ENCODE measurements around the gene CT47A1. TPM values are rescaled to one million over a fixed set of nuclear protein-coding genes. Genes with fewer than 3 reads are reported as not detected.

Gene CT47A1
- total and polyA plus RNA-seq, 2 donors (not counting 1 experiment from before 2014, with no cell fraction given), result not detected

Small RNA genes within 50 kb of the gene (small RNA-seq; reads per million reads assigned to genes)
- gene AL670379.1 (ENCODE audit: insufficient read length, low read depth, low replicate concordance), result not detected
- not detected for gene AL670379.10 (ENCODE audit: insufficient read length, low read depth, low replicate concordance)
- not detected for gene AL670379.11 (ENCODE audit: insufficient read length, low read depth, low replicate concordance)
- gene AL670379.12 (ENCODE audit: insufficient read length, low read depth, low replicate concordance), result not detected
- gene AL670379.2 (ENCODE audit: insufficient read length, low read depth, low replicate concordance), result not detected
- not detected for gene AL670379.3 (ENCODE audit: insufficient read length, low read depth, low replicate concordance)
- gene AL670379.4 (ENCODE audit: insufficient read length, low read depth, low replicate concordance), result not detected
- not detected for gene AL670379.5 (ENCODE audit: insufficient read length, low read depth, low replicate concordance)
- not detected for gene AL670379.6 (ENCODE audit: insufficient read length, low read depth, low replicate concordance)
- not detected for gene AL670379.7 (ENCODE audit: insufficient read length, low read depth, low replicate concordance)
- not detected for gene AL670379.8 (ENCODE audit: insufficient read length, low read depth, low replicate concordance)
- not detected for gene AL670379.9 (ENCODE audit: insufficient read length, low read depth, low replicate concordance)

Other genes starting within 250 kb of the CT47A1 start
- gene CT47B1, start 109.9 kb downstream of the CT47A1 start, total RNA-seq, result not detected in 2 replicates
- gene CT47B1, start 109.9 kb downstream of the CT47A1 start, polyA plus RNA-seq, result not detected in 2 replicates
- not detected in 2 replicates for gene CT47A11, start 48.6 kb downstream of the CT47A1 start, total RNA-seq
- not detected in 2 replicates for gene CT47A11, start 48.6 kb downstream of the CT47A1 start, polyA plus RNA-seq
- not detected in 2 replicates for gene CT47A10, start 43.7 kb downstream of the CT47A1 start, total RNA-seq
- gene CT47A10, start 43.7 kb downstream of the CT47A1 start, polyA plus RNA-seq, result not detected in 2 replicates
- not detected in 2 replicates for gene CT47A9, start 38.9 kb downstream of the CT47A1 start, total RNA-seq
- gene CT47A9, start 38.9 kb downstream of the CT47A1 start, polyA plus RNA-seq, result not detected in 2 replicates
- gene CT47A8, start 34.0 kb downstream of the CT47A1 start, total RNA-seq, result not detected in 2 replicates
- not detected in 2 replicates for gene CT47A8, start 34.0 kb downstream of the CT47A1 start, polyA plus RNA-seq
- gene CT47A7, start 29.2 kb downstream of the CT47A1 start, total RNA-seq, result not detected in 2 replicates
- gene CT47A7, start 29.2 kb downstream of the CT47A1 start, polyA plus RNA-seq, result not detected in 2 replicates
- gene CT47A6, start 24.3 kb downstream of the CT47A1 start, total RNA-seq, result not detected in 2 replicates
- not detected in 2 replicates for gene CT47A6, start 24.3 kb downstream of the CT47A1 start, polyA plus RNA-seq
- gene CT47A5, start 19.4 kb downstream of the CT47A1 start, total RNA-seq, result not detected in 2 replicates
- not detected in 2 replicates for gene CT47A5, start 19.4 kb downstream of the CT47A1 start, polyA plus RNA-seq
- not detected in 2 replicates for gene CT47A4, start 14.6 kb downstream of the CT47A1 start, total RNA-seq
- not detected in 2 replicates for gene CT47A4, start 14.6 kb downstream of the CT47A1 start, polyA plus RNA-seq
- gene CT47A3, start 9.7 kb downstream of the CT47A1 start, total RNA-seq, result not detected in 2 replicates
- not detected in 2 replicates for gene CT47A3, start 9.7 kb downstream of the CT47A1 start, polyA plus RNA-seq
- not detected in 2 replicates for gene CT47A2, start 4.8 kb downstream of the CT47A1 start, total RNA-seq
- not detected in 2 replicates for gene CT47A2, start 4.8 kb downstream of the CT47A1 start, polyA plus RNA-seq
- 0.24 and 0.42 TPM in 2 replicates for gene GLUD2, start 61.9 kb upstream of the CT47A1 start, total RNA-seq
- gene GLUD2, start 61.9 kb upstream of the CT47A1 start, polyA plus RNA-seq, result 0.17 and 0.19 TPM in 2 replicates

All from B cell (primary cell).